GM12878 (cell line): Measurements from ENCODE around the gene KNTC1.

ENCODE experiments used
- BCLAF1 ChIP-seq: fragments of 450-650 bp; IDR thresholded peaks from 2 replicates; pipeline ENCODE4 v1.6.1; 2017; ENCODE audit warnings: antibody characterized with exemption, mild to moderate bottlenecking, moderate library complexity
- BRCA1 ChIP-seq: IDR thresholded peaks from 2 replicates; pipeline ENCODE4 v1.6.1; 2011; ENCODE audit warnings: low read depth, low read length, improper control_type of control experiment
- CREB1 ChIP-seq: IDR thresholded peaks from 2 replicates; pipeline ENCODE4 v1.6.1; 2012; ENCODE audit warnings: low read depth, mild to moderate bottlenecking, inconsistent platforms
- CTCF ChIP-seq, 3 experiments: IDR thresholded peaks in 2 of 3; conservative IDR thresholded peaks in 1 of 3; 2 replicates each; pipeline ENCODE4 v1.5.1; 2011; ENCODE audit warnings: low read depth in 3 of 3, low read length in 3 of 3, mild to moderate bottlenecking in 3 of 3, control low read depth in 2 of 3, moderate library complexity in 2 of 3, inconsistent platforms in 1 of 3, mixed read lengths in 1 of 3; ENCODE audit not compliant: control insufficient read depth in 2 of 3, insufficient read depth in 1 of 3; ENCODE audit errors: extremely low read depth in 1 of 3
- EGR1 ChIP-seq, 2 experiments: IDR thresholded peaks; 1 replicate in 1 of 2; 2 replicates in 1 of 2; pipeline ENCODE4 v1.6.1; 2011 to 2012; ENCODE audit warnings: low read depth in 2 of 2, low read length in 2 of 2, borderline replicate concordance in 1 of 2, mild to moderate bottlenecking in 1 of 2, moderate library complexity in 1 of 2
- MYC ChIP-seq: IDR thresholded peaks from 2 replicates; pipeline ENCODE4 v1.6.1; 2011; ENCODE audit warnings: mild to moderate bottlenecking, low read length, moderate library complexity, inconsistent platforms; ENCODE audit not compliant: insufficient read depth, insufficient replicate concordance, insufficient read length, severe bottlenecking
- SMAD1 ChIP-seq: fragments of 450-650 bp; IDR thresholded peaks from 2 replicates; pipeline ENCODE4 v1.6.1; 2018; ENCODE audit warnings: mild to moderate bottlenecking, low read depth; ENCODE audit not compliant: partially characterized antibody
- SMAD5 ChIP-seq: IDR thresholded peaks from 2 replicates; pipeline ENCODE4 v1.6.1; 2016; ENCODE audit warnings: antibody characterized with exemption, low read depth
- SP1 ChIP-seq: IDR thresholded peaks from one replicate; pipeline ENCODE4 v1.6.1; 2011; ENCODE audit warnings: low read depth, low read length

GRCh38 chr12:122499991-122500684 is 26.9 kb upstream of the KNTC1 start:
- TF ChIP-seq MYC, result no peak
- no peak for TF ChIP-seq BRCA1
- TF ChIP-seq EGR1 (IDR thresholded peaks at IDR 0.05; ENCODE audit: borderline replicate concordance in 1 of 2, low read depth in 2 of 2, low read length in 2 of 2), result no peak
- TF ChIP-seq BCLAF1, result no peak
- no peak for TF ChIP-seq SMAD1
- TF ChIP-seq CREB1, result peak; percentile 94
- no peak for TF ChIP-seq SMAD5
- no peak for TF ChIP-seq SP1
- no peak for TF ChIP-seq CTCF (IDR thresholded peaks at IDR 0.05 in 2 of 3, conservative IDR thresholded peaks at IDR 0.05 in 1 of 3; ENCODE audit: control insufficient read depth in 2 of 3, extremely low read depth in 1 of 3, insufficient read depth in 1 of 3, low read depth in 3 of 3, low read length in 3 of 3)
